ENCODE measurements around the gene GABRB3.

GRCh38 chr15:26670116-26670515, 102.8 kb downstream of the GABRB3 start:
- TF ChIP-seq CTCF (IDR thresholded peaks at IDR 0.05) = no peak
- TF ChIP-seq POLR2A (IDR thresholded peaks at IDR 0.05) = no peak

Measured in thyroid gland (tissue), 4 donors.